Measurements from ENCODE around the gene ARMC3.

DNA sequence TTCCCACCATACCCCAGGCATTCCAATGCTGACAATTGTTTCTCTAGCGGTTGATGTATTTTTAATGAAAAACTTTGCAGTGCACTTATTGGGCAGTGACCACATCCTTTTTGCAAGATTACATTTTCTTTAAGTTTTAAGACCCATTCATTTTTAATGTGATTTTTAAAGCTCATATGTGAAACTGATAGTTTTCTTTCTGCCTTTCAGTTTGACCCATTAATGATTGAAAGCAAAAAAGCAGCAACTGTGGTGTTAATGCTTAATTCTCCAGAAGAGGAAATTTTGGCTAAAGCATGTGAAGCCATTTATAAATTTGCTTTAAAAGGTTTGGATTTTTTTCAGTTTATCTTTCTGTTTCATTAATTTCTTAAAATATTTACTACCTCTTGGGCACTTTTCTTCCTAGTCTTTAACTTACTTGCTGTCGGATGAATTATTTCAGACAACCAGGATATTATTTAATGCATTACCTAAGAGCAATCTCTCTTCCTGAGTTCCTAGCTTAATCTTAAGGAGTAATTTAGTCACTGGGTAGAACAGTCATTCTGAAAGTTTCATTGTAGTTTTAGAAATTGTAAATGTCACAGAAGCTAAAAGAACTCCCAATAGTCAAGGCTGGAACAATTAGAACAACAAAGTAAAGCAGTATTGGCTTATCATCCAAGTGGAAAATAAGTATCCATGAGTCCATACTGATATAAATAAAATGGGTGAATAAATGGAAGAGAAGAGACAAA, 18.3 kb downstream of the ARMC3 start:
- TF ChIP-seq POLR2A (IDR thresholded peaks at IDR 0.05), result no peak
- TF ChIP-seq, protein P1, sequence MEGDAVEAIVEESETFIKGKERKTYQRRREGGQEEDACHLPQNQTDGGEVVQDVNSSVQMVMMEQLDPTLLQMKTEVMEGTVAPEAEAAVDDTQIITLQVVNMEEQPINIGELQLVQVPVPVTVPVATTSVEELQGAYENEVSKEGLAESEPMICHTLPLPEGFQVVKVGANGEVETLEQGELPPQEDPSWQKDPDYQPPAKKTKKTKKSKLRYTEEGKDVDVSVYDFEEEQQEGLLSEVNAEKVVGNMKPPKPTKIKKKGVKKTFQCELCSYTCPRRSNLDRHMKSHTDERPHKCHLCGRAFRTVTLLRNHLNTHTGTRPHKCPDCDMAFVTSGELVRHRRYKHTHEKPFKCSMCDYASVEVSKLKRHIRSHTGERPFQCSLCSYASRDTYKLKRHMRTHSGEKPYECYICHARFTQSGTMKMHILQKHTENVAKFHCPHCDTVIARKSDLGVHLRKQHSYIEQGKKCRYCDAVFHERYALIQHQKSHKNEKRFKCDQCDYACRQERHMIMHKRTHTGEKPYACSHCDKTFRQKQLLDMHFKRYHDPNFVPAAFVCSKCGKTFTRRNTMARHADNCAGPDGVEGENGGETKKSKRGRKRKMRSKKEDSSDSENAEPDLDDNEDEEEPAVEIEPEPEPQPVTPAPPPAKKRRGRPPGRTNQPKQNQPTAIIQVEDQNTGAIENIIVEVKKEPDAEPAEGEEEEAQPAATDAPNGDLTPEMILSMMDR (IDR thresholded peaks at IDR 0.05), result no peak

Data from breast epithelium (tissue), 3 donors.